Measurements from ENCODE around the gene FANCE.

Gene FANCE

GRCh38 chr6:35453236-35453635 lies 1.1 kb downstream of the FANCE start:
- DNase-seq = no peak
- H3K36me3 ChIP-seq (replicated peaks) = no peaks in the 10 kb centered on the region
- H3K27ac ChIP-seq = no peak overlapping the region
- H3K27me3 ChIP-seq (replicated peaks) = no peaks in the 10 kb centered on the region
- TF ChIP-seq CTCF (IDR thresholded peaks at IDR 0.05; ENCODE audit: low read depth, low read length, missing control alignments) = no peak
- H3K4me3 ChIP-seq (ENCODE audit: low read depth, low read length) = peak overlapping the region; percentile 70
- in situ Hi-C loops (cut with HindIII; ENCODE audit: low pct_ligation_motif_present, low sequenced_read_pairs) = no loop called here

DNA sequence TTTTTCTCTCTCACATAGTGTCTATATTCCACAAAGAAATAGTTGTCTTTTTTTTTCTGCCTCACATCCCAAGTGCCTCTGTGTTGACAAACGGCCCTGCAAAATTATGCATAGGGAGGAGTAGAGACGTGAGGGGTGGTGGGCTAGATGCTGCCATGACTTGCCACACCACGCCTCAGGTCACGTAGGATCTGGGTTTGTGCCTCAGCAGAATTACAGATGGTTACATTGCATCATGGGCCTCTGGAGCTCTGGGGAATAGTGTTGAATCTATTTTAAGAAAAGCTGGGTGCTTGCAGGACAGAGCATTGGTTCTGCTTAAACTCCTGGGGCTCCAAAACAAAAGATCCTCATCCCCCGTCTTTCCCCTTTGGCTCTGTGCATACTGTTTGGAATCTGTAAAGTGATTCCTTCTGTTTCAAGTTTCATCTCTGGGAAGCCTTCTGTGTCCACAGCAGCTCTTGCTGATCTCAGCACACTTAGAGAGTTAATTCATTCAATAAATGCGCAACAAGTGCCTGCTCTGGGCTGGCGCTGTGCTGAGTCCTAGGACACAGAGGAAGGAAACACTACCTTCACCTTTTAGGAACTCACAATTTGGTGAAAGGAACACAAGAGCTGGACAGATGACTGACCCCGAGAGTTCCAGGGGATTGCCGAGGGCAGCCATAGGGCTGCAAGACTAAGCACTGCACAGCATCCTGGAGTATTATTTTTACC lies 2.4 kb downstream of the FANCE start:
- no peak overlapping the region for H3K27ac ChIP-seq
- no peak overlapping the region for H3K4me3 ChIP-seq (ENCODE audit: low read depth, low read length)
- TF ChIP-seq CTCF (IDR thresholded peaks at IDR 0.05; ENCODE audit: low read depth, low read length, missing control alignments) = no peak
- H3K27me3 ChIP-seq (replicated peaks) = no peaks in the 10 kb centered on the region
- H3K36me3 ChIP-seq (replicated peaks) = no peaks in the 10 kb centered on the region
- no peak for DNase-seq
- in situ Hi-C loops (cut with HindIII; ENCODE audit: low pct_ligation_motif_present, low sequenced_read_pairs) = no loop called here

DNA sequence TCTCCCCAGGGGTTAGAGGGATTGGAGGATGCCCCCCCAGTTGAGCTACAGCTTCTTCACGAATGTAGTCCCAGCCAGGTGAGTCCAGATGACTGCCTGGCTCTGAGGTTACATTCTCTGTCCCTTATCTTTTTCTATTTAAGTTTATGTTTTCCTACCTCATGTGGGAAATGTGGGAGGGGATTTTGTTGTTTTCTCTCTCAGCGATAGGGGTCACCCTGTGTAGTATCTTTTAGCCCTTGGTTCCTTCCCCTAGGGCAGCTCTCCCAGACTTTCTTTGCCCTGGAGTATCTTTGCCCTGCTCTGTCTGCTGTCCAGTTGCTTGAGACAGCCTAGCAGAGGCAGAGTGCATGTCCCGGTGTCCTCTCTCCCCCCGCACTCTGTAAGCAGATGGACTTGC lies 5.8 kb downstream of the FANCE start:
- Histone ChIP-seq H3K27me3 (replicated peaks) (no peaks in the 10 kb centered on the region), H3K4me3 (ENCODE audit: low read depth, low read length) (no peak overlapping the region), H3K36me3 (replicated peaks) (no peaks in the 10 kb centered on the region), H3K27ac (no peak overlapping the region)
- in situ Hi-C loops (cut with HindIII; ENCODE audit: low pct_ligation_motif_present, low sequenced_read_pairs) = no loop called here
- DNase-seq = no peak
- no peak for TF ChIP-seq CTCF (IDR thresholded peaks at IDR 0.05; ENCODE audit: low read depth, low read length, missing control alignments)

GRCh38 chr6:35461270-35461669 lies 9.1 kb downstream of the FANCE start:
- no peak overlapping the region for H3K4me3 ChIP-seq (ENCODE audit: low read depth, low read length)
- in situ Hi-C loops (cut with HindIII; ENCODE audit: low pct_ligation_motif_present, low sequenced_read_pairs) = no loop called here
- no peaks in the 10 kb centered on the region for H3K27me3 ChIP-seq (replicated peaks)
- no peak for TF ChIP-seq CTCF (IDR thresholded peaks at IDR 0.05; ENCODE audit: low read depth, low read length, missing control alignments)
- H3K36me3 ChIP-seq (replicated peaks) = no peaks in the 10 kb centered on the region
- no peak for DNase-seq
- no peak overlapping the region for H3K27ac ChIP-seq

DNA sequence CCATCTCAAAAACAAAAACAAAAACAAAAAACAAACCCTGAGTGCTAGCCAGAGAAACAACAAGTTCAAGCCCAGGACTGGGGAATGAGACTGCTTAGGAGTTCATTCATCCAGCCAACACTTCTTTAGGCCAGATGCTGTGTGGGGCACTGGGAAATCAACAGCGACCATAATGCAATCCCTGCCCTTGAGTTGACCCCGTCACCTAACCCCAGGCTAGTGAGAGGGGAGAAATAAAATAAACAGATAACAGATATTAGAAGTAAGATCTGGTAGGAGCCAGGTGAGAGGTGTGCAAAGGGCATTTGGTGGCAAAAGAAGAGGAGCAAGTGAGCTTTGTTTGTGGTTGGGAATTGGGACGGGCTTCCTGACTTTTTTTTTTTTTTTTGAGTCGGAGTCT lies 11.2 kb downstream of the FANCE start:
- DNase-seq = no peak
- Histone ChIP-seq H3K27me3 (replicated peaks) (no peaks in the 10 kb centered on the region), H3K27ac (no peak overlapping the region), H3K36me3 (replicated peaks) (no peaks in the 10 kb centered on the region), H3K4me3 (ENCODE audit: low read depth, low read length) (no peak overlapping the region)
- no peak for TF ChIP-seq CTCF (IDR thresholded peaks at IDR 0.05; ENCODE audit: low read depth, low read length, missing control alignments)
- in situ Hi-C loops (cut with HindIII; ENCODE audit: low pct_ligation_motif_present, low sequenced_read_pairs) = no loop called here

DNA sequence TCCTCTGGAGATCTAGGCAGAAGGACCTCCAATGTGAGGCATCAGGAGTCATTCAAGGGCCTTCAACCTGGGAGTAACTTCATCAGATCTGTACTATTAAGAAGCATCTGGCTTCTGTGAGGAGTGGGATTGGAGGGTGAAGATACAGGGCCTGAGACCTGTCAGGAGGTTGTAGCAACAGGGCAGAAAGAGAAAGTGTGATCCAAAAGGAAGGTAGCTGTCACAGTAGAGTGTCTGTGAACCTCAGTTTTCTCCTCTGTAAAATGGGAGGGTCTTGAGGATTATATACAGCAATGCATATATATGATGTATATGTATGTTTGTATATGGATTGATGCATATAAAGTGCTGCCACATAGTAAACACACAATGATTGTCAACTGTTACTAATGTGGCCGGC lies 13.5 kb downstream of the FANCE start:
- TF ChIP-seq CTCF (IDR thresholded peaks at IDR 0.05; ENCODE audit: low read depth, low read length, missing control alignments) = no peak
- H3K27ac ChIP-seq = no peak overlapping the region
- in situ Hi-C loops (cut with HindIII; ENCODE audit: low pct_ligation_motif_present, low sequenced_read_pairs) = no loop called here
- H3K27me3 ChIP-seq (replicated peaks) = no peaks in the 10 kb centered on the region
- peaks cover 23% of the 10 kb centered on the region for H3K36me3 ChIP-seq (replicated peaks)
- no peak for DNase-seq
- no peak overlapping the region for H3K4me3 ChIP-seq (ENCODE audit: low read depth, low read length)
